Sigmoid colon (tissue), 4 donors: ENCODE measurements around the gene DYNC1LI2.

Experiments
- EP300 ChIP-seq, 4 donors: sonication (generic); formaldehyde crosslinking; IDR thresholded peaks; one replicate each; pipeline ENCODE4 v1.6.1; 2017; ENCODE audit warnings: antibody characterized with exemption in 4 of 4
- POLR2A ChIP-seq, 2 donors: fragments of 450-650 bp; IDR thresholded peaks; one replicate each; pipeline ENCODE4 v1.6.1; 2016; ENCODE audit warnings: antibody characterized with exemption in 2 of 2, mild to moderate bottlenecking in 2 of 2, moderate library complexity in 2 of 2
- TF ChIP-seq, protein P1 (sequence below), 4 experiments: fragments of 450-650 bp in 3 of 4; fragments of 200-600 bp in 1 of 4; IDR thresholded peaks; one replicate each; pipeline ENCODE4 v1.5.1; 2016 to 2019; ENCODE audit warnings: antibody characterized with exemption in 4 of 4, mild to moderate bottlenecking in 3 of 4, moderate library complexity in 2 of 4

DNA sequence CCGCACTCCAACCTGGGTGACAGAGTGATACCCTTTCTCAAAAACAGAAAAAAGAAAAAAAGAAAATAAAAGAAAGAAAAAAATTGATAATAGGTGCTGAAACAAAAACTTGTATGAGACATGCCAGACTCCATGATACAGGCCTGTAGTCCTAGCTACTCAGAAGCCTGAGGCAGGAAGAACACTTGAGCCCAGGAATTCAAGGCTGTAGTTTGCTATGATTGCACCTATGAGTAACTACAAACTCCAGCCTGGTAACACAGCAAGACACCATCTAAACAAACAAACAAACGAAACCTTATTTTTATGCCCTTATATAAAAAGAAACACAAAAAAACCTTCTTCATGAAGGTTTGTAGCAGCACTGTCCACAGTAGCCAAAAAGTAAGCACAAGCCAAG is 49.9 kb downstream of the DYNC1LI2 start:
- TF ChIP-seq EP300 (IDR thresholded peaks at IDR 0.05), result no peak
- TF ChIP-seq, protein P1, sequence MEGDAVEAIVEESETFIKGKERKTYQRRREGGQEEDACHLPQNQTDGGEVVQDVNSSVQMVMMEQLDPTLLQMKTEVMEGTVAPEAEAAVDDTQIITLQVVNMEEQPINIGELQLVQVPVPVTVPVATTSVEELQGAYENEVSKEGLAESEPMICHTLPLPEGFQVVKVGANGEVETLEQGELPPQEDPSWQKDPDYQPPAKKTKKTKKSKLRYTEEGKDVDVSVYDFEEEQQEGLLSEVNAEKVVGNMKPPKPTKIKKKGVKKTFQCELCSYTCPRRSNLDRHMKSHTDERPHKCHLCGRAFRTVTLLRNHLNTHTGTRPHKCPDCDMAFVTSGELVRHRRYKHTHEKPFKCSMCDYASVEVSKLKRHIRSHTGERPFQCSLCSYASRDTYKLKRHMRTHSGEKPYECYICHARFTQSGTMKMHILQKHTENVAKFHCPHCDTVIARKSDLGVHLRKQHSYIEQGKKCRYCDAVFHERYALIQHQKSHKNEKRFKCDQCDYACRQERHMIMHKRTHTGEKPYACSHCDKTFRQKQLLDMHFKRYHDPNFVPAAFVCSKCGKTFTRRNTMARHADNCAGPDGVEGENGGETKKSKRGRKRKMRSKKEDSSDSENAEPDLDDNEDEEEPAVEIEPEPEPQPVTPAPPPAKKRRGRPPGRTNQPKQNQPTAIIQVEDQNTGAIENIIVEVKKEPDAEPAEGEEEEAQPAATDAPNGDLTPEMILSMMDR (IDR thresholded peaks at IDR 0.05), result no peak
- no peak for TF ChIP-seq POLR2A (IDR thresholded peaks at IDR 0.05)
